Upper lobe of left lung (tissue), 4 donors: ENCODE data around the gene IGFN1.

Experiments
- POLR2A ChIP-seq, 4 donors: fragments of 450-650 bp; IDR thresholded peaks; one replicate each; pipeline ENCODE4 v1.5.1; 2016 to 2017; ENCODE audit warnings: antibody characterized with exemption in 4 of 4, mild to moderate bottlenecking in 2 of 4
- TF ChIP-seq, protein P1 (sequence below), 6 experiments: fragments of 450-650 bp in 4 of 6; fragments of 200-600 bp in 2 of 6; sonication (generic) in 2 of 6; IDR thresholded peaks; one replicate each; pipeline ENCODE4 v1.5.1; 2016 to 2019; ENCODE audit warnings: antibody characterized with exemption in 6 of 6

DNA sequence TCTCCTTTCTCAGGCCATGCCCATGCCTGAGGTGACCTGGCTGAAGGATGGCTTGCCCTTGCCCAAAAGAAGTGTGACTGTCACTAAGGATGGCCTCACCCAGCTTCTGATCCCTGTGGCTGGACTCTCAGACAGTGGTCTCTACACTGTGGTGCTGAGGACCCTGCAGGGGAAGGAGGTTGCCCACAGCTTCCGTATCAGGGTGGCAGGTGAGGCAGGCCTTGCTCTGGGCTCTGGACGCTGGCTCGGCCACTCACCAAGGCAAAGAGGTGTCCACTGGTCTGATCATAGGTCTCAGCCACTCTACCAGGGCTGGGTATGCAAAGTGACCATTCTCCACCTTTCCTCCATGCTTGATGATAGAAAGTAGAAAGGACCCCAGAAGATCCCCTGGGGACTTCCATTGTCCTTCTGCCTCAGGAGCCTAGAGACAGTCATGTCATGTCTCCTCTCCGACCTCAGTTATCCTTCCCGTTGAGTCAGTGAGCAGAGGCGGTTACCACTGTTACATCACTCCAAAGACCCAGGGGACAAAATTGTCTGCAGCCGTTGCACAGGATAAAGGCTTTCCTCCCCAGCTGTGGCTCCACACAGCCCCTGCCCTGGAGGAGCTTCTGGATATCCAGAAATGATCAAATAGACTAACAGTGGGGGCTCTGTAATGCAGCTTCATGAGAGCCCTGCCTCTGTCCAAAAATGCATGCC lies 34.2 kb downstream of the IGFN1 start:
- TF ChIP-seq, protein P1, sequence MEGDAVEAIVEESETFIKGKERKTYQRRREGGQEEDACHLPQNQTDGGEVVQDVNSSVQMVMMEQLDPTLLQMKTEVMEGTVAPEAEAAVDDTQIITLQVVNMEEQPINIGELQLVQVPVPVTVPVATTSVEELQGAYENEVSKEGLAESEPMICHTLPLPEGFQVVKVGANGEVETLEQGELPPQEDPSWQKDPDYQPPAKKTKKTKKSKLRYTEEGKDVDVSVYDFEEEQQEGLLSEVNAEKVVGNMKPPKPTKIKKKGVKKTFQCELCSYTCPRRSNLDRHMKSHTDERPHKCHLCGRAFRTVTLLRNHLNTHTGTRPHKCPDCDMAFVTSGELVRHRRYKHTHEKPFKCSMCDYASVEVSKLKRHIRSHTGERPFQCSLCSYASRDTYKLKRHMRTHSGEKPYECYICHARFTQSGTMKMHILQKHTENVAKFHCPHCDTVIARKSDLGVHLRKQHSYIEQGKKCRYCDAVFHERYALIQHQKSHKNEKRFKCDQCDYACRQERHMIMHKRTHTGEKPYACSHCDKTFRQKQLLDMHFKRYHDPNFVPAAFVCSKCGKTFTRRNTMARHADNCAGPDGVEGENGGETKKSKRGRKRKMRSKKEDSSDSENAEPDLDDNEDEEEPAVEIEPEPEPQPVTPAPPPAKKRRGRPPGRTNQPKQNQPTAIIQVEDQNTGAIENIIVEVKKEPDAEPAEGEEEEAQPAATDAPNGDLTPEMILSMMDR (IDR thresholded peaks at IDR 0.05): no peak
- no peak for TF ChIP-seq POLR2A (IDR thresholded peaks at IDR 0.05)
